Neuron (in vitro differentiated cells): ENCODE measurements around the gene ZNF280B.
"Not testable (repeated sequence)": the region's sequence is repeated elsewhere in the genome, so short reads cannot be mapped to it uniquely, and the experiment has no call there.

Experiments used
- H2AFZ ChIP-seq: one replicate; pipeline ENCODE4 v1.6.1; 2013; ENCODE audit warnings: low read depth, mild to moderate bottlenecking, inconsistent platforms, low read length, moderate library complexity
- H3K27me3 ChIP-seq: one replicate; pipeline ENCODE4 v1.6.1; 2013; ENCODE audit warnings: low read length; ENCODE audit not compliant: insufficient read depth
- H3K36me3 ChIP-seq: one replicate; pipeline ENCODE4 v1.6.1; 2013; ENCODE audit warnings: low read length; ENCODE audit not compliant: insufficient read depth
- H3K4me1 ChIP-seq: one replicate; pipeline ENCODE4 v1.6.1; 2013; ENCODE audit warnings: low read length; ENCODE audit not compliant: insufficient read depth
- H3K4me3 ChIP-seq: 2 replicates; pipeline ENCODE4 v1.5.1; 2013; ENCODE audit warnings: mild to moderate bottlenecking, low read length, moderate library complexity
- H3K9me3 ChIP-seq: one replicate; pipeline ENCODE4 v1.6.1; 2013; ENCODE audit warnings: low read length

ZNF280B gene

DNA sequence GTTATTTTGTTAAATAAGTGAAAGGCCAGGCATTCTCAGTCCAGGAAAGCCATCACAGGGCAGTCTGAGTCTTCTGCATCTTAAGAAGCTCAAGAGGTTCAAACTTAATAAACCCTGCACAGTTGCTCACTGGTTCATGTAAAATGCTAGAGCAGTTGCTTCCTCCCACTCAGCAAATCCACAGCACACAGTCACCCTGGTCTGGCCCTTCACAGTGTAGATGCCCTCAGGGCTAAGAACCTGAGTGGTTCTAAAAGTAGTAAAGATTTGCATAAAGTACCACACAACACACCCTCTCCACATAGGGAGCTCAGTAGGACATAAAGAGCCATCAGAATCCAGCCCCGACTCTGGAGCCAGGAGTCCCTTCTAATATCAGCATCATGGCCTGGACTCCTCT lies 58.7 kb downstream of the ZNF280B start:
- Histone ChIP-seq H2AFZ (no peak overlapping the region), H3K4me3 (no peak overlapping the region), H3K36me3 (no peaks in the 10 kb centered on the region), H3K27me3 (peaks cover 4% of the 10 kb centered on the region), H3K4me1 (no peaks in the 10 kb centered on the region), H3K9me3 (no peaks in the 10 kb centered on the region)

DNA sequence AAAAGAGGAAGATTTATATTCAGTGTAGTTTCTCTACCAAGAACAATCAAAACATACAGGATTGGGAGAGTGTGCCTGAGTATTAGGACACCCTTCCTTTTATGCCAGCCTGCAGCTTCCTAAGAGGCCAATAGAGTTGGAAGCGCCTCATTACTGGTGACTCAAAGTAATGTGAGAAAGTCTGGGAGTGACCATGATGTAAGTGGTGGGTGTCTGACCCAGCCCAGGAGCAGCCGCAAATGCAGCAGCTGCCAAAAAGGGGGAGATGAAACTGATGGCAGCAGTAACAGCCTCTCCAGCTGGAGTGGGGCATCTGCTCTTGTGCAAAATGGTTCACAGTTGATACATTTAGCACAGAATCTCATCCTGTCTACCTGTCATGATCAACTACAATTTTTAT lies 62.0 kb downstream of the ZNF280B start:
- no peak overlapping the region for H2AFZ ChIP-seq
- no peaks in the 10 kb centered on the region for H3K36me3 ChIP-seq
- no peaks in the 10 kb centered on the region for H3K9me3 ChIP-seq
- H3K4me1 ChIP-seq, result no peaks in the 10 kb centered on the region
- no peaks in the 10 kb centered on the region for H3K27me3 ChIP-seq
- H3K4me3 ChIP-seq, result no peak overlapping the region

DNA sequence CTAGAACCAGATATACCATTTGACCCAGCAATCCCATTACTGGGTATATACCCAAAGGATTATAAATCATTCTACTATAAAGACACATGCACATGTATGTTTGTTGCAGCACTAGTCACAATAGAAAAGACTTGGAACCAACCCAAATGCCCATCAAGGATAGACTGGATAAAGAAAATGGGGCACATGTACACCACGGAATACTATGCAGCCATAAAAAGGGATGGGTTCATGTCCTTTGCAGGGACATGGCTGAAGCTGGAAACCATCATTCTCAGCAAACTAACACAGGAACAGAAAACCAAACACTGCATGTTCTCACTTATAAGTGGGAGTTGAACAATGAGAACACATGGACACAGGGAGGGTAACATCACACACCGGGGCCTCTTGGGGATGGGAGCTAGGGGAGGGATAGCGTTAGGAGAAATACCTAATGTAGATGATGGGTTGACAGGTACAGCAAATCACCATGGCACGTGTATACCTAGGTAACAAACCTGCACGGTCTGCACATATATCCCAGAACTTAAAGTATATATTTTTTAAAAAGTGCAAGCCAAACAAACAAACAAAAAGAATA lies 64.4 kb downstream of the ZNF280B start:
- not testable (repeated sequence) for H3K4me3 ChIP-seq, H3K36me3 ChIP-seq, H3K9me3 ChIP-seq, H3K4me1 ChIP-seq, H2AFZ ChIP-seq, H3K27me3 ChIP-seq

GRCh38 chr22:22442928-22443709 lies 65.4 kb downstream of the ZNF280B start:
- no peak overlapping the region for H3K4me3 ChIP-seq
- no peaks in the 10 kb centered on the region for H3K36me3 ChIP-seq
- no peak overlapping the region for H2AFZ ChIP-seq
- H3K9me3 ChIP-seq, result peaks cover 4% of the 10 kb centered on the region
- H3K27me3 ChIP-seq, result no peaks in the 10 kb centered on the region
- no peaks in the 10 kb centered on the region for H3K4me1 ChIP-seq

DNA sequence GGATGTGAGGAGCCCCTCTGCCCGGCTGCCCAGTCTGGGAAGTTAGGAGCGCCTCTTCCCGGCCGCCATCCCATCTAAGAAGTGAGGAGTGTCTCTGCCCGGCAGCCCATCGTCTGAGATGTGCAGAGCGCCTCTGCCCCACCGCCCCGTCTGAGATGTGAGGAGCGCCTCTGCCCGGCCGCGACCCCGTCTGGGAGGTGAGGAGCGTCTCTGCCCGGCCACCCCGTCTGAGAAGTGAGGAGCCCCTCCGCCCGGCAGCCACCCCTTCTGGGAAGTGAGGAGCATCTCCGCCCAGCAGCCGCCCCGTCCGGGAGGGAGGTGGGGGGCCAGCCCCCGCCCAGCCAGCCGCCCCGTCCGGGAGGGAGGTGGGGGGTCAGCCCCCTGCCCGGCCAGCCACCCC lies 66.9 kb downstream of the ZNF280B start:
- H3K4me3 ChIP-seq, H3K9me3 ChIP-seq, H3K36me3 ChIP-seq, H3K4me1 ChIP-seq, H2AFZ ChIP-seq, H3K27me3 ChIP-seq: not testable (repeated sequence)

DNA sequence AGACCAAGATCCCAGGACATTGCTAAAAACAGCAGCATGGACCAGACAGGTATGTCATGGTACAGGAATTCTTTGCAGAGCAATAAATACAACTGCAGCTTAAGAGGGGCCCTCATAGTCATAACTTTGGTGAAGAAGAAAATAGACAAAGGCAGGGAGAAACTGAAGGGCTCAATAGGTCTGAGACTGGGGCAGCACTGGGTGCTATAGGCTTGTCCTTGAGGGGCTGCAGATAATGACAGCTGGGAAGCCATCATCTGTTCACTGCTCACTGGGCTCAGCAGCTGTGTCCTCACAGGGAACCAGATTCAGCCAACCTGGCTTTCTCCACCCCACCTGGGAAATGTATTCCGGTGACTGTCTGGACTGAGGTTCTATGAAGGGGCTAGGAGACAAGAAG lies 68.4 kb downstream of the ZNF280B start:
- Histone ChIP-seq H3K4me3 (no peak overlapping the region), H3K36me3 (no peaks in the 10 kb centered on the region), H3K27me3 (no peaks in the 10 kb centered on the region), H2AFZ (no peak overlapping the region), H3K4me1 (no peaks in the 10 kb centered on the region), H3K9me3 (peaks cover 4% of the 10 kb centered on the region)
